ENCODE measurements around the gene SMO. TPM values are rescaled to one million over a fixed set of nuclear protein-coding genes. Genes with fewer than 3 reads are reported as not detected.

The SMO gene
- total RNA-seq, 1 experiment from 2014 or later, result 12.8 TPM

GRCh38 chr7:129160161-129160905, 28.1 kb upstream of the SMO start:
- H3K36me3 ChIP-seq (ENCODE audit: control insufficient read depth in 1 of 2, insufficient read depth in 2 of 2, low read length in 2 of 2), result peaks cover 0 to 2% of the 10 kb centered on the region in 2 experiments; a peak in 1 of 4 replicates
- H4K20me1 ChIP-seq (ENCODE audit: insufficient read depth), result no peaks in the 10 kb centered on the region
- H3K9me2 ChIP-seq (ENCODE audit: insufficient read depth), result 0 out of 2 replicates have a peak, but pooled peaks cover 3% of the 10 kb centered on the region
- TF ChIP-seq EZH2 (IDR thresholded peaks at IDR 0.05), result no peak
- TF ChIP-seq, protein P1, sequence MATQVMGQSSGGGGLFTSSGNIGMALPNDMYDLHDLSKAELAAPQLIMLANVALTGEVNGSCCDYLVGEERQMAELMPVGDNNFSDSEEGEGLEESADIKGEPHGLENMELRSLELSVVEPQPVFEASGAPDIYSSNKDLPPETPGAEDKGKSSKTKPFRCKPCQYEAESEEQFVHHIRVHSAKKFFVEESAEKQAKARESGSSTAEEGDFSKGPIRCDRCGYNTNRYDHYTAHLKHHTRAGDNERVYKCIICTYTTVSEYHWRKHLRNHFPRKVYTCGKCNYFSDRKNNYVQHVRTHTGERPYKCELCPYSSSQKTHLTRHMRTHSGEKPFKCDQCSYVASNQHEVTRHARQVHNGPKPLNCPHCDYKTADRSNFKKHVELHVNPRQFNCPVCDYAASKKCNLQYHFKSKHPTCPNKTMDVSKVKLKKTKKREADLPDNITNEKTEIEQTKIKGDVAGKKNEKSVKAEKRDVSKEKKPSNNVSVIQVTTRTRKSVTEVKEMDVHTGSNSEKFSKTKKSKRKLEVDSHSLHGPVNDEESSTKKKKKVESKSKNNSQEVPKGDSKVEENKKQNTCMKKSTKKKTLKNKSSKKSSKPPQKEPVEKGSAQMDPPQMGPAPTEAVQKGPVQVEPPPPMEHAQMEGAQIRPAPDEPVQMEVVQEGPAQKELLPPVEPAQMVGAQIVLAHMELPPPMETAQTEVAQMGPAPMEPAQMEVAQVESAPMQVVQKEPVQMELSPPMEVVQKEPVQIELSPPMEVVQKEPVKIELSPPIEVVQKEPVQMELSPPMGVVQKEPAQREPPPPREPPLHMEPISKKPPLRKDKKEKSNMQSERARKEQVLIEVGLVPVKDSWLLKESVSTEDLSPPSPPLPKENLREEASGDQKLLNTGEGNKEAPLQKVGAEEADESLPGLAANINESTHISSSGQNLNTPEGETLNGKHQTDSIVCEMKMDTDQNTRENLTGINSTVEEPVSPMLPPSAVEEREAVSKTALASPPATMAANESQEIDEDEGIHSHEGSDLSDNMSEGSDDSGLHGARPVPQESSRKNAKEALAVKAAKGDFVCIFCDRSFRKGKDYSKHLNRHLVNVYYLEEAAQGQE (IDR thresholded peaks at IDR 0.05; ENCODE audit: low read depth), result no peak
- TF ChIP-seq ZFX (IDR thresholded peaks at IDR 0.05), result no peak
- TF ChIP-seq, protein P2, sequence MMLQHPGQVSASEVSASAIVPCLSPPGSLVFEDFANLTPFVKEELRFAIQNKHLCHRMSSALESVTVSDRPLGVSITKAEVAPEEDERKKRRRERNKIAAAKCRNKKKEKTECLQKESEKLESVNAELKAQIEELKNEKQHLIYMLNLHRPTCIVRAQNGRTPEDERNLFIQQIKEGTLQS (IDR thresholded peaks at IDR 0.05), result no peak
- no peak for TF ChIP-seq POLR2AphosphoS5 (IDR thresholded peaks at IDR 0.05; ENCODE audit: low read depth, low read length)
- TF ChIP-seq ELF1 (IDR thresholded peaks at IDR 0.05; ENCODE audit: borderline replicate concordance, low read depth), result no peak
- TF ChIP-seq, protein P3, sequence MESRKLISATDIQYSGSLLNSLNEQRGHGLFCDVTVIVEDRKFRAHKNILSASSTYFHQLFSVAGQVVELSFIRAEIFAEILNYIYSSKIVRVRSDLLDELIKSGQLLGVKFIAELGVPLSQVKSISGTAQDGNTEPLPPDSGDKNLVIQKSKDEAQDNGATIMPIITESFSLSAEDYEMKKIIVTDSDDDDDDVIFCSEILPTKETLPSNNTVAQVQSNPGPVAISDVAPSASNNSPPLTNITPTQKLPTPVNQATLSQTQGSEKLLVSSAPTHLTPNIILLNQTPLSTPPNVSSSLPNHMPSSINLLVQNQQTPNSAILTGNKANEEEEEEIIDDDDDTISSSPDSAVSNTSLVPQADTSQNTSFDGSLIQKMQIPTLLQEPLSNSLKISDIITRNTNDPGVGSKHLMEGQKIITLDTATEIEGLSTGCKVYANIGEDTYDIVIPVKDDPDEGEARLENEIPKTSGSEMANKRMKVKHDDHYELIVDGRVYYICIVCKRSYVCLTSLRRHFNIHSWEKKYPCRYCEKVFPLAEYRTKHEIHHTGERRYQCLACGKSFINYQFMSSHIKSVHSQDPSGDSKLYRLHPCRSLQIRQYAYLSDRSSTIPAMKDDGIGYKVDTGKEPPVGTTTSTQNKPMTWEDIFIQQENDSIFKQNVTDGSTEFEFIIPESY (IDR thresholded peaks at IDR 0.05; ENCODE audit: extremely low read depth, insufficient replicate concordance, low read length), result no peak
- TF ChIP-seq ZNF274 (IDR thresholded peaks at IDR 0.05; ENCODE audit: low read depth, low read length), result no peak
- TF ChIP-seq EZH2phosphoT487 (IDR thresholded peaks at IDR 0.05; ENCODE audit: borderline replicate concordance), result no peak
- CTCF ChIA-PET, result no interaction called here
- no TSS peak for BruUV-seq (replicated peaks)
- no peaks in the 10 kb centered on the region for H3K27me3 ChIP-seq (ENCODE audit: insufficient read depth, low read length)
- intact Hi-C loops (cut with micrococcal nuclease), result no loop called here
- H3K4me2 ChIP-seq (ENCODE audit: low read length), result no peak overlapping the region
- no peak overlapping the region for H3K4me3 ChIP-seq (replicated peaks in 1 of 2; ENCODE audit: low read depth in 1 of 2, low read length in 2 of 2)
- H3K27ac ChIP-seq (ENCODE audit: low read depth, low read length), result no peak overlapping the region
- no peak for ATAC-seq
- RAD21 ChIA-PET (ENCODE audit: low non-redundant PET in 1 of 2, low total read pairs in 2 of 2, uncharacterized antibody in 2 of 2, unreplicated experiment in 2 of 2), result no interaction called here
- no peaks in the 10 kb centered on the region for H3K9me3 ChIP-seq (ENCODE audit: control insufficient read depth in 1 of 2, insufficient read depth in 1 of 2, low read depth in 1 of 2, low read length in 2 of 2)
- no peaks in the 10 kb centered on the region for H3K4me1 ChIP-seq (ENCODE audit: control insufficient read depth in 1 of 2, insufficient read depth in 2 of 2, low read length in 2 of 2)
- no peak overlapping the region for H2AFZ ChIP-seq (ENCODE audit: low read depth, low read length, poor library complexity, severe bottlenecking)
- no peak overlapping the region for H3K9ac ChIP-seq (ENCODE audit: low read length)
- H3K79me2 ChIP-seq (ENCODE audit: insufficient read depth, low read length), result no peaks in the 10 kb centered on the region
- POLR2A ChIA-PET, result no interaction called here
- no peak for DNase-seq (ENCODE audit: low read depth, low spot score)
